Glutamatergic neuron (in vitro differentiated cells): Measurements from ENCODE around the gene PTGDR2. TPM values are rescaled to one million over a fixed set of nuclear protein-coding genes. Genes with fewer than 3 reads are reported as not detected.

Source experiments
- DNase-seq: peaks from one replicate; pipeline ENCODE4 v3.0.0; 2022
- H3K27ac Mint-ChIP-seq: one replicate; pipeline ENCODE4 v1.8.0; 2020; ENCODE audit warnings: mild to moderate bottlenecking, mixed read lengths, inconsistent platforms; ENCODE audit not compliant: unreplicated experiment
- H3K27me3 Mint-ChIP-seq: one replicate; pipeline ENCODE4 v1.8.0; 2020; ENCODE audit warnings: mild to moderate bottlenecking, moderate library complexity, mixed read lengths, inconsistent platforms; ENCODE audit not compliant: unreplicated experiment
- H3K36me3 Mint-ChIP-seq: one replicate; pipeline ENCODE4 v1.8.0; 2020; ENCODE audit warnings: mild to moderate bottlenecking, mixed read lengths, inconsistent platforms; ENCODE audit not compliant: unreplicated experiment
- H3K4me1 Mint-ChIP-seq: one replicate; pipeline ENCODE4 v1.8.0; 2020; ENCODE audit warnings: mild to moderate bottlenecking, low read depth, mixed read lengths, inconsistent platforms; ENCODE audit not compliant: unreplicated experiment
- H3K4me3 Mint-ChIP-seq: one replicate; pipeline ENCODE4 v1.8.0; 2020; ENCODE audit warnings: mild to moderate bottlenecking, mixed read lengths, inconsistent platforms; ENCODE audit not compliant: unreplicated experiment
- H3K9me3 Mint-ChIP-seq: one replicate; pipeline ENCODE4 v1.8.0; 2020; ENCODE audit warnings: mild to moderate bottlenecking, moderate library complexity, mixed read lengths, inconsistent platforms; ENCODE audit not compliant: unreplicated experiment
- total RNA-seq: library from RNA; stranded (reverse); fragmentation: NEBNext Ultra II Directional; extraction: Animal tissue kit (Norgen Biotek cat#: 25700); gene quantifications from one replicate; pipeline ENCODE4 v1.2.1, GENCODE V29; 2021; ENCODE audit not compliant: unreplicated experiment
- TF ChIP-seq, protein P1 (sequence below): fragments of 200-600 bp; sonication (generic); IDR thresholded peaks from one replicate; pipeline ENCODE4 v1.5.0; 2021; ENCODE audit not compliant: partially characterized antibody, unreplicated experiment

Gene PTGDR2
- total RNA-seq, 1 donor from 2014 or later = 0.32 TPM

DNA sequence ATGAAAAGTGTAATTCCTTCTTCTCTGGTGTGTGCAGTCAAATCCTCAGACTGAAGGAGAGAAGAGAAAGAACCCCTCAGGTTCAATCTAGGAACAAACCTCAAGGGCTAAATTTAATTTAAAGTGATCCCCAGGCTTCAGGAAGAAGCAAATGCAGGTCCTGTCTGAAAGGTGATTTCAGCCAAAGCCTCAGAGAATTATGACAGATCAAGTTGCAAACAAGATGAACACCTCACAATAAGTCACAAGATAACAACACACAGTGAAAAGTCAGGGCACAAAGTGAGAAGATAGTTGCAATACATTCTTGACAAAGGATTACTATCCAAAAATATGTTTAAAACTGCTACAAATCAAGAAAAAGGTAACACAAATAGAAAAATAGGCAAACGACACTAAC, 23.4 kb upstream of the PTGDR2 start:
- no peak for DNase-seq
- H3K27me3 Mint-ChIP-seq = peaks cover 2% of the 10 kb centered on the region
- H3K4me1 Mint-ChIP-seq = no peaks in the 10 kb centered on the region
- H3K36me3 Mint-ChIP-seq = no peaks in the 10 kb centered on the region
- TF ChIP-seq, protein P1, sequence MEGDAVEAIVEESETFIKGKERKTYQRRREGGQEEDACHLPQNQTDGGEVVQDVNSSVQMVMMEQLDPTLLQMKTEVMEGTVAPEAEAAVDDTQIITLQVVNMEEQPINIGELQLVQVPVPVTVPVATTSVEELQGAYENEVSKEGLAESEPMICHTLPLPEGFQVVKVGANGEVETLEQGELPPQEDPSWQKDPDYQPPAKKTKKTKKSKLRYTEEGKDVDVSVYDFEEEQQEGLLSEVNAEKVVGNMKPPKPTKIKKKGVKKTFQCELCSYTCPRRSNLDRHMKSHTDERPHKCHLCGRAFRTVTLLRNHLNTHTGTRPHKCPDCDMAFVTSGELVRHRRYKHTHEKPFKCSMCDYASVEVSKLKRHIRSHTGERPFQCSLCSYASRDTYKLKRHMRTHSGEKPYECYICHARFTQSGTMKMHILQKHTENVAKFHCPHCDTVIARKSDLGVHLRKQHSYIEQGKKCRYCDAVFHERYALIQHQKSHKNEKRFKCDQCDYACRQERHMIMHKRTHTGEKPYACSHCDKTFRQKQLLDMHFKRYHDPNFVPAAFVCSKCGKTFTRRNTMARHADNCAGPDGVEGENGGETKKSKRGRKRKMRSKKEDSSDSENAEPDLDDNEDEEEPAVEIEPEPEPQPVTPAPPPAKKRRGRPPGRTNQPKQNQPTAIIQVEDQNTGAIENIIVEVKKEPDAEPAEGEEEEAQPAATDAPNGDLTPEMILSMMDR = no peak
- no peak overlapping the region for H3K4me3 Mint-ChIP-seq
- no peak overlapping the region for H3K27ac Mint-ChIP-seq
- H3K9me3 Mint-ChIP-seq = no peaks in the 10 kb centered on the region

DNA sequence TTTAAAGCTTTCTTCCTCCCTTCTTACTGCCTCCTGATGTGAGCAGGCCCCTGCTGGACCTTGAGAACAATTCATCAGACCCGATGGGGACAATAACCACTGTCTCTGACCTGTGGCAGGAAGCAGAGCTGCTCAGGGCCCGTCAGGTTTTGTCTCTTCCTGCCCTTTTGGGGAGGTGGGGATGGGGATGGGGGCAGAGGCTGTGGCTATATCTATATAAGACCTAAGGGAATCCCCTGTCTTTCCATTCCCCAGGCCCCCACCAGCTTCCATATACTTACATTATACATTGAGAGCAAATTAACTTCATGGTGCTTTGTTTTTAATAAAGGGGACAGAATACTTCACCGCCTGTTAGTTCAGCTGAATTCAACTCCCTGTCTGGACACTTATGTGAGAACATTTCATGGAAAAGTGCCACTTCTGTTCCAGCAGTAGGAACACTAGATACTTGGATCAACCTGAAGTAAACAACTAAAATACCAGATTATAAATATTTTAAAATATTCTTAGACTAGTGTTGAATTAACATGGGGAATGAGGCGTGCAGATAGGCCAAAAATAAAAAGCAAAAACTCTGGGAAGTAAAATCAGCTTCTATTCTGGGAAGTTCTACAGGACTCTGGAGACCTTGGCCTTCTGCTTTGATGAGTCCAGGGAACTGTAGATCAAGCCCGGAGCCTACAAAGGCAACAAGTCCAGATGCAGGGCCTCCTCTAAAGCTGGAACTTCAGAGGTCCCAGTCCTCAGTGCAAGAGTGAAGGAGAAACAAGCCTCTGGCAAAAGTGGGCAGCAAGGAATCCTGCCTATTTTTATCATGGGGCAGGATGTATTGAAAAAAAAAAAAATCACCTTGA, 22.7 kb upstream of the PTGDR2 start:
- DNase-seq = no peak
- H3K4me3 Mint-ChIP-seq = no peak overlapping the region
- H3K27me3 Mint-ChIP-seq = peaks cover 2% of the 10 kb centered on the region
- no peaks in the 10 kb centered on the region for H3K9me3 Mint-ChIP-seq
- H3K4me1 Mint-ChIP-seq = no peaks in the 10 kb centered on the region
- TF ChIP-seq, protein P1 = no peak
- no peaks in the 10 kb centered on the region for H3K36me3 Mint-ChIP-seq
- no peak overlapping the region for H3K27ac Mint-ChIP-seq

DNA sequence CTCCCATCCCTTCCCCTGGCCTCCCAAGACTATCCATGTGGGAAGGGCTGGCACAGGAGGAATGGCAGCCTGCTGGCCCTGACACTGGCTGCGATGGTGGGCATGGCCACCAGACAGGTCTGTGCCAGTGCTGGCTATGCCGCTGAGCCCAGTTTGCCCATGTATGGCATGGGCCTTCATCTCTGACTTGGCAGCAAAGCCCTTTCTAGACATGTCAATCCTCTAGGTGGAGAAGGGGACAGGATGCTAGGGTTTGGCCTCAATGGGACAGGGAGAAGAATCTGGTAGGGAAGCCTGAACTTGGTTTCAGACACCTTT, 20.4 kb upstream of the PTGDR2 start:
- peaks cover 5% of the 10 kb centered on the region for H3K27me3 Mint-ChIP-seq
- peaks cover 3% of the 10 kb centered on the region for H3K4me1 Mint-ChIP-seq
- no peaks in the 10 kb centered on the region for H3K9me3 Mint-ChIP-seq
- no peaks in the 10 kb centered on the region for H3K36me3 Mint-ChIP-seq
- TF ChIP-seq, protein P1 = no peak
- no peak overlapping the region for H3K4me3 Mint-ChIP-seq
- DNase-seq = no peak
- H3K27ac Mint-ChIP-seq = no peak overlapping the region

DNA sequence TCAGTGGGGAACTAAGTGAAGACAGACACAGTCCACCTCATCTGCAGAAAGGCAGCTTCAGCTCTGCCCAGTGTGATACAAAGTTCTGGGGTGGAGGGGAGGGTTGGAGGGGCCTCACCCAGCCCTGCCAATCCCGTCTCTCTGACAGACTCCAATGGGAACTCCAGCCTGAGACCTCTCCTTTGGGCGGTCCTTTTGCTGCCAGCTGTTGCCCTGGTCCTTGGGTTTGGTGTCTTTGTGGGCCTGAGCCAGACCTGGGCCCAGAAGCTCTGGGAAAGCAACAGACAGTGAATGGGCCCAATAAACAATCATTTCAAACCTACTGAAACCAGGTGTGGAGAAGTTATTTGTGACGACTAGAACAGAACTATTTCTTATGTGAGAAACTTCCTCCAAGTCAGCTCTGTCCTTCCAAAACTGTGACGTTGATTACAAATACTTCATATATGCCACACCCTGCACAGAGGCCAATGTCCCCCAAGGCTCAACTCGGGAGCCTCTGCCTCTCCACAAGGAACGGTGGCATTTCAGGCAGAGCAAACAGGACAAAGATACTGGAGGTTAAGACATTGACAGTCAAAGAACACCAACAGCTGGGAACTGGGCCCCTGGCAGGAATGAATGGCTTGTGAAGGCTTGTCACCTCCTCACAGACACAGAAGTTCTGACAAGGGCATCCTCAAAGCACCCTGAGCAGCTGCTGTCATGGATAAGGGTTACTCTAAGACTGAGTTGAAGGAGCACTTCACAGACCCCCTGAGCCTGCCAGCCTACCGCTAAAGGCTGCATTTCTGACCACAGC, 19.8 kb upstream of the PTGDR2 start:
- H3K36me3 Mint-ChIP-seq = no peaks in the 10 kb centered on the region
- TF ChIP-seq, protein P1 = no peak
- peaks cover 3% of the 10 kb centered on the region for H3K4me1 Mint-ChIP-seq
- DNase-seq = no peak
- no peaks in the 10 kb centered on the region for H3K9me3 Mint-ChIP-seq
- H3K4me3 Mint-ChIP-seq = no peak overlapping the region
- no peak overlapping the region for H3K27ac Mint-ChIP-seq
- peaks cover 3% of the 10 kb centered on the region for H3K27me3 Mint-ChIP-seq
